Bronchial epithelial cell (primary cell): Measurements from ENCODE around the gene DRC1. TPM values are rescaled to one million over a fixed set of nuclear protein-coding genes. Genes with fewer than 3 reads are reported as not detected.

Source experiments
- DNase-seq: peaks from one replicate; pipeline ENCODE4 v3.0.0-alpha.2; 2010; ENCODE audit warnings: low read depth
- FAIRE-seq: peaks from 2 replicates; lab custom pipeline; 2011; peaks lifted over from hg19 to GRCh38; lab: Jason Lieb, UNC
- H3K27me3 ChIP-seq: 2 replicates; pipeline ENCODE4 v1.5.1; 2011; ENCODE audit warnings: low read length; ENCODE audit not compliant: control insufficient read depth, insufficient read depth
- H3K36me3 ChIP-seq: 2 replicates; pipeline ENCODE4 v1.5.1; 2011; ENCODE audit warnings: low read length; ENCODE audit not compliant: control insufficient read depth, insufficient read depth
- H3K4me3 ChIP-seq: 2 replicates; pipeline ENCODE4 v1.5.1; 2011; ENCODE audit warnings: mild to moderate bottlenecking, low read depth, low read length, control low read depth
- total RNA-seq: library from RNA; depleted of rRNA; stranded (reverse); fragments of >200 nt; gene quantifications from 2 replicates; pipeline ENCODE4 v1.2.1, GENCODE V29; 2014
- TF ChIP-seq, protein P1 (sequence below): IDR thresholded peaks from 2 replicates; pipeline ENCODE4 v1.5.1; 2011; ENCODE audit warnings: mild to moderate bottlenecking, moderate library complexity, low read length, control low read depth, inconsistent platforms; ENCODE audit not compliant: insufficient read depth, severe bottlenecking

DRC1 gene
- total RNA-seq, 1 donor from 2014 or later: not detected

DNA sequence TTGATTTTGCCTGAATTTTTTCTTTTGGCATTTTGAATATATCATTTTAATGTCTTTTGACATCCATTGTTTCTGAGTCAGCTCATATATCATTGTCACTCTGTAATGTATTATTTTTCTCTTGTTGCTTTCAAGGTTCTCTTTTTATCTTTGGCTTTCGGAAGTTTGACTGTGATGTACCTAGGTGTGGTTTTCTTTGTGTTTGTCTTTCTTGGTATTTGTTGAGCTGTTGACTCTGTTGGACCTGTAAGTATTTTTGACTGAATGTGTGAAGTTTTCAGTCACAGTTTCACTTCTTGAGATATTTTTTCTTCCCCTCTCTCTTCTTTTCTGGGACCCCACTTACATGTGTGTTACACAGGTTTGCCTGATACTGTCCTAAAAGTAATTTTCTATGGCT is 24.9 kb upstream of the DRC1 start:
- TF ChIP-seq, protein P1, sequence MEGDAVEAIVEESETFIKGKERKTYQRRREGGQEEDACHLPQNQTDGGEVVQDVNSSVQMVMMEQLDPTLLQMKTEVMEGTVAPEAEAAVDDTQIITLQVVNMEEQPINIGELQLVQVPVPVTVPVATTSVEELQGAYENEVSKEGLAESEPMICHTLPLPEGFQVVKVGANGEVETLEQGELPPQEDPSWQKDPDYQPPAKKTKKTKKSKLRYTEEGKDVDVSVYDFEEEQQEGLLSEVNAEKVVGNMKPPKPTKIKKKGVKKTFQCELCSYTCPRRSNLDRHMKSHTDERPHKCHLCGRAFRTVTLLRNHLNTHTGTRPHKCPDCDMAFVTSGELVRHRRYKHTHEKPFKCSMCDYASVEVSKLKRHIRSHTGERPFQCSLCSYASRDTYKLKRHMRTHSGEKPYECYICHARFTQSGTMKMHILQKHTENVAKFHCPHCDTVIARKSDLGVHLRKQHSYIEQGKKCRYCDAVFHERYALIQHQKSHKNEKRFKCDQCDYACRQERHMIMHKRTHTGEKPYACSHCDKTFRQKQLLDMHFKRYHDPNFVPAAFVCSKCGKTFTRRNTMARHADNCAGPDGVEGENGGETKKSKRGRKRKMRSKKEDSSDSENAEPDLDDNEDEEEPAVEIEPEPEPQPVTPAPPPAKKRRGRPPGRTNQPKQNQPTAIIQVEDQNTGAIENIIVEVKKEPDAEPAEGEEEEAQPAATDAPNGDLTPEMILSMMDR: no peak
- Histone ChIP-seq H3K4me3 (no peak overlapping the region), H3K27me3 (no peaks in the 10 kb centered on the region), H3K36me3 (peaks cover 13% of the 10 kb centered on the region)
- FAIRE-seq: no peak
- DNase-seq: no peak

GRCh38 chr2:26380281-26380680 is 21.4 kb upstream of the DRC1 start:
- H3K4me3 ChIP-seq: no peak overlapping the region

DNA sequence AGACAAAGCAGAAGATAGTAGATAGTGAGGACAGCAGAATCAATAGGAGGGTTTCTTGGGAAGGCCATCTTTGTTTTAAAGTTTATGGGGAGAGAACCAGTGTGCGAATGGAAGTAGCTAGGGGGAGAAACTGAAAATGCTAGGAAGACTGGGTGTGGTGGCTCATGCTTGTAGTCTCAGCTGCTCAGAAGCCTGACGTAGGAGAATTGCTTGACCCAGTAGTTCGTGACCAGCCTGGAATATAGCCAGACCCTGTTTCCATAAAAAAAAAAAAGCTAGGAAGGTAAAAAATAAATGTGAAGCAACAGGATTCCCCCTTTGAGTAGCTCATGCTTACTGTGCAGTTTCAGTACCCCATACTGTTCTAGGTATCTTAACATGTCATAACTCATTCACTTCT is 19.2 kb upstream of the DRC1 start:
- TF ChIP-seq, protein P1: no peak
- Histone ChIP-seq H3K36me3 (peaks cover 12% of the 10 kb centered on the region), H3K27me3 (no peaks in the 10 kb centered on the region), H3K4me3 (no peak overlapping the region)
- FAIRE-seq (no peak), DNase-seq (no peak)

More at GRCh38 chr2:26380281-26380680, 21.4 kb upstream of the DRC1 start:
- no peaks in the 10 kb centered on the region for H3K27me3 ChIP-seq
- DNase-seq (no peak), FAIRE-seq (no peak)
- peaks cover 9% of the 10 kb centered on the region for H3K36me3 ChIP-seq
- TF ChIP-seq, protein P1: no peak

DNA sequence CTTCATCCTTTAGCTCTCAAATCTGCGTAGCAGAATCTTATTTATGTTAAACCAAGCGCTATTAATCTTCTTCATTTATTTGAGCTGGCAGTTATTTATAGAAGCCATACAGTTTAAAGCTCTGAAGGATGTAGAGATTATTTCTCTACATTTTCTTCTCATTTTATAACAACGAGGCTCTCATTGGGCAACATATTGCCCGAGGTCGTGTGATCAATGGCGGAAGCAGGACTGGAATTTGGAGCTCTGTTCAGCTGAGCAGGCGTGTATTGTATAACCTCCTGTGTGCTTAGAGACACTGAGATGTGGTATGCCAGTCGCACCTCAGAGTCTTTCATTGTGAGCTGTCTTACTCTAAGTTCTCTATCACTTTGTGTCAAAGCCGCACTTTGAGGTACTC is 17.5 kb upstream of the DRC1 start:
- DNase-seq: peak; percentile 30
- FAIRE-seq: no peak

DNA sequence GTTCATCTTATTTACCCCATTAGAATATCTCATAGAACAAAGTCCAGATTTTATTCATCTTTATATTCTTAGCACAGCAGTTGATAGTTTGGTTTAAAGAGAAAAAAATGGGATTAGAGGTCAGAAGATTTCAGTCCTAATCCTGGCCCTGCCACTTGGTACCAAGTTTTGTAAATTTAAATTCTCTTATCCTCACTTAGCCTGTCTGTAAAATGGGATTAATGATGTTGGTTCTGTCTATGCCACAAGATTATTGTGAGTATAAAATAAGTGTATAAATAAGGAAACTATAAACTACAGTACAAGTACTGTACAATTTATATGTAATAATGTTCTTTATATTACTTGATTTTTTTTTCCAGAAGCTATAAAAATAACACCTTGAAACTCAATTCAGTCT is 17.1 kb upstream of the DRC1 start:
- Histone ChIP-seq H3K27me3 (no peaks in the 10 kb centered on the region), H3K36me3 (peaks cover 8% of the 10 kb centered on the region), H3K4me3 (no peak overlapping the region)
- TF ChIP-seq, protein P1: no peak
- FAIRE-seq (no peak), DNase-seq (no peak)

More for the DNA sequence above, 17.5 kb upstream of the DRC1 start:
- Histone ChIP-seq H3K36me3 (peaks cover 8% of the 10 kb centered on the region), H3K27me3 (no peaks in the 10 kb centered on the region), H3K4me3 (no peak overlapping the region)
- TF ChIP-seq, protein P1: no peak

- DNase-seq (no peak), FAIRE-seq (no peak)
- no peaks in the 10 kb centered on the region for H3K27me3 ChIP-seq
- TF ChIP-seq, protein P1: no peak
- H3K36me3 ChIP-seq: peaks cover 6% of the 10 kb centered on the region
- no peak overlapping the region for H3K4me3 ChIP-seq
These were observed 14.5 kb upstream of the DRC1 start for GRCh38 chr2:26387189-26387588.
